Ovary (tissue), 9 donors: Measurements from ENCODE around the gene DUXB. TPM values are rescaled to one million over a fixed set of nuclear protein-coding genes. Genes with fewer than 3 reads are reported as not detected.
A peak's percentile ranks its signal among the peaks of the same experiment; 100 is the strongest.

Experiments
- DNase-seq, 5 donors: peaks; one replicate each; pipeline ENCODE4 v3.0.0-alpha.2; 2019 to 2020
- H3K27ac ChIP-seq, 2 donors: fragments of 200-600 bp; one replicate each; pipeline versions ENCODE4 v1.5.1 to v1.8.0; 2019 to 2022
- H3K27me3 ChIP-seq: fragments of 200-600 bp; one replicate; pipeline ENCODE4 v1.8.0; 2022
- H3K36me3 ChIP-seq: fragments of 200-600 bp; sonication (generic); one replicate; pipeline ENCODE4 v1.5.1; 2019
- H3K4me1 ChIP-seq: one replicate; pipeline ENCODE4 v1.8.1; 2013; ENCODE audit warnings: mild to moderate bottlenecking, moderate library complexity; ENCODE audit not compliant: insufficient read depth
- H3K4me3 ChIP-seq: fragments of 200-600 bp; sonication (generic); one replicate; pipeline ENCODE4 v1.5.1; 2017
- H3K9me3 ChIP-seq, 2 donors: fragments of 200-600 bp in 1 of 2; sonication (generic) in 1 of 2; one replicate each; pipeline versions ENCODE4 v1.5.1 to v1.8.1; 2013 to 2019; ENCODE audit warnings: mild to moderate bottlenecking in 1 of 2, moderate library complexity in 1 of 2
- CTCF ChIP-seq, 3 donors: fragments of 450-650 bp in 2 of 3; fragments of 200-600 bp in 1 of 3; IDR thresholded peaks; one replicate each; pipeline versions ENCODE4 v1.5.1 to v1.8.0; 2016 to 2022; ENCODE audit warnings: antibody characterized with exemption in 3 of 3, mild to moderate bottlenecking in 1 of 3
- EP300 ChIP-seq: sonication (generic); formaldehyde crosslinking; IDR thresholded peaks from one replicate; pipeline ENCODE4 v1.6.1; 2017; ENCODE audit warnings: antibody characterized with exemption
- POLR2A ChIP-seq: fragments of 450-650 bp; IDR thresholded peaks from one replicate; pipeline ENCODE4 v1.6.1; 2017; ENCODE audit warnings: antibody characterized with exemption, mild to moderate bottlenecking, moderate library complexity
- WGBS, 3 donors: extraction: QIAGEN DNeasy Blood & Tissue Kit in 1 of 3; methylation state at CpG; one replicate each; pipeline versions ENCODE4 v1.1.5 to v1.1.7; 2013 to 2017; 5-methylcytosine and 5-hydroxymethylcytosine counted together
- intact Hi-C, 4 donors: fragments of 100-400 bp; cut with DNase I; formaldehyde crosslinking; loops; one replicate each; pipeline versions ENCODE4 v1.11.0 to v1.15.1; 2022 to 2023
- polyA plus RNA-seq, 2 donors: library from polyadenylated mRNA; stranded (reverse); fragments of 200-250 nt in 1 of 2; fragments of 350-450 nt in 1 of 2; fragmentation: Illumina TruSeq in 1 of 2; extraction: RNeasy Lipid Tissue Mini Kit (QIAGEN cat#74804) in 1 of 2; gene quantifications; one replicate each; pipeline ENCODE4 v1.2.3, GENCODE V29; 2013 to 2014
- small RNA-seq: library from RNA; depleted of rRNA; stranded (forward); fragments of <200 nt; gene quantifications from one replicate; pipeline ENCODE3, GENCODE V24; 2016
- total RNA-seq, 7 donors: library from RNA; depleted of rRNA in 2 of 7; stranded (reverse); fragments of >200 nt in 2 of 7; fragmentation: NEBNext Ultra II Directional in 3 of 7; extraction: Animal tissue kit (Norgen Biotek cat#: 25700) in 3 of 7; gene quantifications; one replicate each; pipeline versions ENCODE4 v1.1.0 to v1.2.4, GENCODE V29; 2016 to 2023
- donor health status: DM: no; HTN: no; CAD: no; lungs with moderate emphysema.
- donor health status: DM: no; HTN: no; CAD: no.
- donor health status: Bipolar disorder and iron deficiency.
- donor health status: DM: yes; HTN: yes; CAD: no.
- donor health status: DM: no; HTN: no; CAD: no.
- donor health status: DM: yes; HTN: yes; CAD: no.

The DUXB gene
- total and polyA plus RNA-seq, 9 donors: 0.07 TPM; not detected in 8

GRCh38 chr16:75647492-75648264 lies 53.6 kb downstream of the DUXB start, which contains the start of the genes KARS1 and TERF2IP:
Gene KARS1, minus strand, starts transcription at chr16:75647665. Its CDS starts 26 bp downstream, at chr16:75647639.
Gene TERF2IP, plus strand, starts transcription at chr16:75647773. Its CDS starts 110 bp downstream, at chr16:75647883.
- H3K27ac ChIP-seq: peak within 1 kb of the TSS; percentile 89 to 94
- no peaks in the 10 kb centered on the region for H3K36me3 ChIP-seq
- H3K9me3 ChIP-seq: no peaks in the 10 kb centered on the region
- intact Hi-C loops: loop anchor here in 1 of 4 donors (10.0 kb wide), 1 partner anchor 173 kb away; no protein-coding TSS in a partner anchor
- H3K27me3 ChIP-seq: no peaks in the 10 kb centered on the region
- H3K4me1 ChIP-seq: peaks cover 12% of the 10 kb centered on the region
- peak within 1 kb of the TSS; percentile 95 for H3K4me3 ChIP-seq
- DNase-seq: peak; percentile 90 to 94 (median 93)
- TF ChIP-seq POLR2A (peak; percentile 90), EP300 (no peak), CTCF (IDR thresholded peaks at IDR 0.05) (no peak)
- WGBS, 3 donors: 0 to 1% (median 0%) methylated on average over 59 to 76 of the region's 76 CpGs

GRCh38 chr16:75647112-75647491 lies 54.2 kb downstream of the DUXB start:
- Histone ChIP-seq H3K4me1 (peaks cover 14% of the 10 kb centered on the region), H3K4me3 (peak overlapping the region; percentile 95), H3K27me3 (no peaks in the 10 kb centered on the region), H3K36me3 (no peaks in the 10 kb centered on the region), H3K9me3 (no peaks in the 10 kb centered on the region), H3K27ac (peak overlapping the region; percentile 78 to 94)
- DNase-seq: no peak
- TF ChIP-seq POLR2A: no peak
- no peak for TF ChIP-seq EP300
- no peak for TF ChIP-seq CTCF (IDR thresholded peaks at IDR 0.05)
- WGBS, 3 donors: 0 to 1% (median 0%) methylated on average over 18 of the region's 18 CpGs
- intact Hi-C loops: loop anchor here in 1 of 4 donors (10.0 kb wide), 1 partner anchor 172 kb away; no protein-coding TSS in a partner anchor

GRCh38 chr16:75644240-75645012 lies 56.8 kb downstream of the DUXB start:
- H3K4me3 ChIP-seq: no peak overlapping the region
- no peak for DNase-seq
- H3K36me3 ChIP-seq: no peaks in the 10 kb centered on the region
- 90 to 93% (median 91%) methylated on average over 7 of the region's 7 CpGs for WGBS, 3 donors
- H3K27ac ChIP-seq: no peak overlapping the region
- intact Hi-C loops: loop anchor here in 1 of 4 donors (10.0 kb wide), 1 partner anchor 170 kb away; no protein-coding TSS in a partner anchor
- H3K4me1 ChIP-seq: peaks cover 8% of the 10 kb centered on the region
- TF ChIP-seq EP300: no peak
- no peak for TF ChIP-seq POLR2A
- TF ChIP-seq CTCF (IDR thresholded peaks at IDR 0.05): no peak
- no peaks in the 10 kb centered on the region for H3K9me3 ChIP-seq
- no peaks in the 10 kb centered on the region for H3K27me3 ChIP-seq

Small RNA genes lying within 50 kb of the gene (small RNA-seq; reads per million reads assigned to genes)
- gene RN7SL520P: not detected

Other genes starting within 250 kb of the DUXB start
- 10 to 100 TPM; 20.7 to 29.0 (median 24.2) TPM for gene TMEM170A, start 236.8 kb downstream of the DUXB start, total RNA-seq
- gene TMEM170A, start 236.8 kb downstream of the DUXB start, polyA plus RNA-seq: 10 to 100 TPM in 1 of 2 donors, 1 to 10 TPM in 1; 8.6 to 14.8 TPM
- 1 to 10 TPM in 2 of 7 donors, under 1 TPM in 5; 0.05 to 1.4 (median 0.50) TPM for gene CHST6, start 206.0 kb downstream of the DUXB start, total RNA-seq
- under 1 TPM; 0.04 to 0.83 TPM for gene CHST6, start 206.0 kb downstream of the DUXB start, polyA plus RNA-seq
- under 1 TPM; 0.24 to 1.00 (median 0.63) TPM for gene CHST5, start 165.4 kb downstream of the DUXB start, total RNA-seq
- under 1 TPM in 1 of 2 donors, not detected in 1; 0.08 TPM for gene CHST5, start 165.4 kb downstream of the DUXB start, polyA plus RNA-seq
- 10 to 100 TPM in 6 of 7 donors, 1 to 10 TPM in 1; 9.8 to 36.9 (median 14.8) TPM for gene TMEM231, start 145.2 kb downstream of the DUXB start, total RNA-seq
- gene TMEM231, start 145.2 kb downstream of the DUXB start, polyA plus RNA-seq: 10 to 100 TPM in 1 of 2 donors, 1 to 10 TPM in 1; 9.2 to 16.3 TPM
- 100 to 1,000 TPM in 4 of 7 donors, 10 to 100 TPM in 3; 77.9 to 114 (median 108) TPM for gene GABARAPL2, start 135.1 kb downstream of the DUXB start, total RNA-seq
- 100 to 1,000 TPM; 161 to 195 TPM for gene GABARAPL2, start 135.1 kb downstream of the DUXB start, polyA plus RNA-seq
- 10 to 100 TPM; 25.3 to 45.8 (median 27.7) TPM for gene ADAT1, start 78.2 kb downstream of the DUXB start, total RNA-seq
- 10 to 100 TPM in 1 of 2 donors, 1 to 10 TPM in 1; 9.5 to 59.8 TPM for gene ADAT1, start 78.2 kb downstream of the DUXB start, polyA plus RNA-seq
- 100 to 1,000 TPM in 3 of 7 donors, 10 to 100 TPM in 4; 55.6 to 109 (median 92.8) TPM for gene KARS1, start 53.8 kb downstream of the DUXB start, total RNA-seq
- 100 to 1,000 TPM in 1 of 2 donors, 10 to 100 TPM in 1; 85.4 to 189 TPM for gene KARS1, start 53.8 kb downstream of the DUXB start, polyA plus RNA-seq
- gene TERF2IP, start 53.7 kb downstream of the DUXB start, total RNA-seq: 100 to 1,000 TPM in 1 of 7 donors, 10 to 100 TPM in 6; 66.6 to 112 (median 83.7) TPM
- 100 to 1,000 TPM in 1 of 2 donors, 10 to 100 TPM in 1; 77.8 to 122 TPM for gene TERF2IP, start 53.7 kb downstream of the DUXB start, polyA plus RNA-seq
- not detected for gene CPHXL2, start 24.5 kb downstream of the DUXB start, total RNA-seq
- gene CPHXL2, start 24.5 kb downstream of the DUXB start, polyA plus RNA-seq: not detected
- not detected for gene CPHXL, start 25.0 kb upstream of the DUXB start, total RNA-seq
- not detected for gene CPHXL, start 25.0 kb upstream of the DUXB start, polyA plus RNA-seq